HG02588 (cell line): ENCODE data around the gene ROGDI.

Experiments used
- ATAC-seq: cut with Tn5 transposase; IDR thresholded peaks from one replicate; pipeline ENCODE4 v1.9.1; 2021; ENCODE audit warnings: mild to moderate bottlenecking, moderate library complexity; ENCODE audit not compliant: unreplicated experiment

ROGDI gene

DNA sequence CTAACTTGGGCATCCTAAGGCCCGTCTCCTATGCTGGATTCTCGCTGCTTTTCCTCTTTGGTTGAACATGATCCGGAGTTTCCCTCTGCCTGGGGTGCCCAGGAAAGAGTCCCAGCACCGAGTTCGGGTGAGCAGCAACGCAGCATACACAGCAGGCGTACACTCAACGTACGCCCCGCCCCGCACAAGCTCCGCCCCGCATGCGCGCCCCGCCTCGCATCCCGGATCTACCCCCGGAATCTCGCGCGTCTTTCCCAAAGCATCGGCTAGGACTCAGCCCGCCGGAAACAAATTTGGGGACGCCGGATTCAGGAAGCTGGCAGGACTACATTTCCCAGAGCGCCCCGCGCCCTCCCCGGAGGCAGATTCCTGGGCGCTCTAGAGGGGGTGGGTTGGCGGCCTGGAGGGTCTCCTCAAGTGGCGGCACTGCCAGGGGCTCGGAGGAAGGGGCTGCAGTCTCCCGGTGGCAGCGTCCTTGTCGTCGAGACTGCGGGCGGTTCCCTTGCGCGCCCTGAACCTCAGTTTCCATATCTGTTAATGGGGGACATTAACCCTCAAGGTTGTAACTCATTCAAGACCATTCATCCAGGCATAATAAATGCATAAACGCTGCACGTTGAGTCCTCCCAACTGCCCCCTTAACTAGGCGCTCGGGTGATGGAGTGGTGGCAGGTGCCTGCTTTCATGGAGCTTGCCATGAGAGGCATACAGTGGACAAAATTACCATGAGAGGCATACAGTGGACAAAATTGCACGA is 33.7 kb downstream of the ROGDI start:
- peak; percentile 53 for ATAC-seq

GRCh38 chr16:4767872-4768548 is 34.4 kb downstream of the ROGDI start:
- ATAC-seq = peak; percentile 2

DNA sequence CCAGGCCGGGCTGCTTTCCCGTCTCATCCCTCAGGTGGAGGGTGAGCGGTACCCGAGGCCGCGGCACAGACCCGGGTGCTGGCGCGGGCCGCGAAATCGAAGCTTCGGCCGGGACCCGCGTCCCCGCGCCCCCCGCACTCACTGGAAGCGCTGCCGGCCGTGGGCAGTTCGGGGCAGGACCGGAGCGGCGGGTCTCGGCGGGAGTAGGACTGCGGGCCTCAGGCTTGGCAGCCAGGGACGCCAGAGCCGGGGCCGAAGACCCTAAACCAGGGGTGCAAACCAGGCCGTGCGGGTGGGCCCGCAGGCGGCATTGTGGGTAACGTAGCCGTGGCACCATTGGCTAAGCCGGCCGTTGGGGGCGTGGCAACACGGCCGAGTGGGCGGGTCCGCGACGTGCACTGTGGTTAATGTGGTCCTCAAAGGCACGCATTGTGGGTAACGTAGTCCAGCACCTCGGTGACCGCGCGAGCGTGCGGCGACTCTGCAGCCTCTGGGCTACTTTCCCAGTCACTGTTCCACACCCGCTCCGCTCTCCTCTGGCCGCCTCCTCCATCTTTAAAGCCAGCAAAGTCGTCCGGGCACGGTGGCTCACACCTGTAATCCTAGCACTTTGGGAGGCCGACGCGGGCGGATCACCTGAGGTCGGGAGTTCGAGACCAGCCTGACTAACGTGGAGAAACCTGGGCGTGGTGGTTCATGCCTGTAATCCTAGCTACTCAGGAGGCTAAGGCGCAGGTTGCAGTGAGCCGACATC is 35.4 kb downstream of the ROGDI start, which contains the start of gene ZNF500:
TSS of gene ZNF500 (minus strand) at position 288 of the 754 bp plus-strand sequence. CDS start 1,184 bp downstream, outside the sequence.
- peak; percentile 82 for ATAC-seq

DNA sequence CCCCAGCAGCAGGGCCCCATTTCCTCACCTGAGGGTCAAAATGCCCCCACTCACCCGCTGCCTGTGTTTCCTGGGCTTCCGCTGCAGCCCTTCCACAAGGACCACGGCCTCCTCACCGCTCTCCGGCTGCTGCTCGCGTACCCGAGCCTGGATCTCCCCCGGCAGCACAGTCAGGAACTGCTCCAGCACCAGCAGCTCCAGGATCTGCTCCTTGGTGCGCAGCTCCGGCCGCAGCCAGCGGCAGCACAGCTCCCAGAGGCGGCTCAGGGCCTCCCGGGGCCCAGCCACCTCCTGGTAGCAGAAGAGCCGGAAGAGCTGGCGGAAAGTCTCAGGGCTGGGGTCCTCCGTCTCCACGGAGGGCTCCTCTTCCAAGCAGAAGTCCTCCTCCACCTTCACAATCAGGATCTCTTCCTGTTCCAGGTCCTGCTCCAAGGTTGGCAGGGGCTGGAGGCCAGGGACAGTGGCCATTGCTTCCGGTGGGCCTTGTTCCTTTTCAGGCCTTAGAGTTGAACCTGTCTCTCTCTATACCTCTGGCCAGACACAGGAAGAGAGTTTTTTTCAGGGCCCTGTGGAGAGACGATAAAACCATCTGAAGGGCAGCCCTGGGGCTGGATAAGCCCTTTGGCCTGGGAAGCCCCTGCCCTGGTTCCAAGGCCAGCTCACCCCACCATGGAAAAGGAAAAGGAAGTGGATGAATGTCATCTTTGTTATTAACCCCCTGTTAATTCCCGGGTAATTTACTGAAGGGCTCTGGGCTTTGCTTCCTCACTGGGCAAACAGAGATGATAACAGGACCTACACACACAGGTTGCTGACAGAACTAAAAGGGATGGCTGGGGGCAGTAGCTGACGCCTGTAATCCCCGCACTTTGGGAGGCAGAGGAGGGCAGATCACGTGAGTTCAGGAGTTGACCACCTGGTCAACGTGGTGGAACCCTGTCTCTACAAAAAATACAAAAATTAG is 36.6 kb downstream of the ROGDI start:
- no peak for ATAC-seq

GRCh38 chr16:4763791-4764190 is 38.6 kb downstream of the ROGDI start:
- no peak for ATAC-seq

DNA sequence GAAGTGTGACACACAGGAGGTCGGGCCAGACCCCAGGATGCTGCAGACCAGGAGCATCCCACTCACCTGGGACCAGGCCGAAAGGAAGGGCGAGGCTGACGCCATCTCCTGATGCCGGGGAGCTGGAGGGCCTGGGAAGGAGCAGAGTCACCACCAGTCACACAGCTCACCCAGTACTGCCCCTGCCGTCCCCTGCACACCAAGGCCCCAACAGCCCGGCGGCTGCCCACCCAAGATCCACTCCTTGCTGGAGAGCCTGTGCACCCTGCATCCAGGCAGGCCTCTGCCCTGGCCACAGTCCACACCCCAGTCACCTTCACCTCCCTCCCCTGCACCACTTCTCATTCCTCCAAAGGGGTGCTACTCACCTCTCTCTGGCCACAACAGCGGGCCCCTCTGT is 40.2 kb downstream of the ROGDI start:
- no peak for ATAC-seq

- ATAC-seq = no peak
Observed at GRCh38 chr16:4760221-4760910, 42.1 kb downstream of the ROGDI start.

GRCh38 chr16:4755687-4756086 is 46.7 kb downstream of the ROGDI start:
- ATAC-seq = no peak

- no peak for ATAC-seq
Observed at GRCh38 chr16:4754865-4755264, 47.6 kb downstream of the ROGDI start.

DNA sequence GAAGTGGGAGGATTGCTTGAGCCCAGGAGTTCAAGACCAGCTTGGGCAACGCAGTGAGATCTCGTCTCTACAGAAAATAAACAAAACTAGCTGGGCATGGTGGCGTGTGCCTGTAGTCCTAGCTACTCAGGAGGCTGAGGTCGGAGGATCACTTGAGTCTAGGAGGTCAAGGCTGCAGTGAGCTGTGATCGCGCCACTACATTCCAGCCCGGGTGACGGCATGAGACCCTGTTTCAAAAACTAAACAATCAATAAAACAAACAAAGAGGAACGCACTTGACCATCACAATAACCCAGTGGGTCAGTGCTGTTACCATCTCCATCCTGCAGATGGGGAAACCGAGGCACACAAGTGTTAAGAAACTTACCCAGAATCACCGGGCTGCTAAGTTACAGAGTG is 49.2 kb downstream of the ROGDI start:
- no peak for ATAC-seq

DNA sequence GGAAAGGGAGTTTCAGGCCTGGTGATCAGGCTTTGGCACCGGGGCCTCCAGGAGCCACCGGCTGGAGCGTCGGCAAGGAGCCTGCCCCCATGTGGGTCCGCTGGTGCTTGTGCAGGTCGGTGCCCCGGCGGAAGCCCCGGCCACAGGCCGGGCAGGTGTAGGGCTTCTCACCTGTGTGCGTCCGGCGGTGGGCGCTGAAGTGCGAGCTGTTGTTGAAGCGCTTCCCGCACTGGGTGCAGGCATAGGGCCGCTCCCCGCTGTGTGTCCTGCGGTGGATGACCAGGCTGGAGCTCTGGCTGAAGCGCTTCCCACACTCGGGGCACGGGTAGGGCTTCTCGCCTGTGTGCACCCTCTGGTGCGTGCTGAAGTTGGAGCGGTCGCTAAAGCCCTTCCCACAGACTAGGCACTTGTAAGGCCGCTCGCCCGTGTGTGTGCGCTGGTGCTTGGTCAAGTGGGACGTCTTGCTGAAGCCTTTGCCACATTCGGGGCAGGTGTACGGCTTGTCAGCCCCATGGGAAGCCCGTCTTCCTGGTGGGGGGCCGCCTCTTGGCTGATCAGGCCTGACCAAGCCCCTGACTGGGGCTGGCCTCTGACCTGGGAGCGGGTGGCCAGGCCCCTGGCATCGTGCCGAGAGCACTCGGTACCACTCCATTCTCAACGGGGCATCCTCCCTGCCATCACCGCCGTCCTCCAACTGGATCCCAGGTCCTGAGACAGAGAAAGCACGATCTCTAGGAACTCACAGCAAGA is 49.9 kb downstream of the ROGDI start:
- no peak for ATAC-seq

DNA sequence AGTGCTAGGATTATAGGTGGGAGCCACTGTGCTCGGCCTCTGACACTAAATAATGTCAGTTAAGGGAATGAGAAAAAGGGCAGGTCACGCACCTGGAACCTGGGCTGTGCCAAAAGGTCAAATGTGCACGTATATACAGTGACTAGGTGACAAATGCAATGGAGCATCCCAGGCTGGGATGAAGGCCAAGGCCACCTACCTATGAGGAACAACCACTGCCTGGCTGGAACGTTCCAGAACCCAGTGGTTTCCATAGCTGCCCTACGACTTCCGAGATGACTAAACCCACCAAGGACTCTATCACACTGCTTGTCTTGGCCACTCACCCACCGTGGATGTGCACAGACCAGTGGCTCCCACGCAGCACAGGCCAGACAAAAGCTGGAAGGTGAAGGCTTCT is 51.5 kb downstream of the ROGDI start:
- no peak for ATAC-seq

- no peak for ATAC-seq
Observed at GRCh38 chr16:4749700-4750257, 52.7 kb downstream of the ROGDI start.

- no peak for ATAC-seq
Observed at GRCh38 chr16:4748682-4749411, 53.6 kb downstream of the ROGDI start.

GRCh38 chr16:4747906-4748681 is 54.3 kb downstream of the ROGDI start:
- no peak for ATAC-seq

- no peak for ATAC-seq
Observed at GRCh38 chr16:4746991-4747574, 55.4 kb downstream of the ROGDI start.
